ENCODE results near the gene SLC39A9. TPM values are rescaled to one million over a fixed set of nuclear protein-coding genes. Genes with fewer than 3 reads are reported as not detected.

The SLC39A9 gene
- polyA plus RNA-seq, 1 donor from 2014 or later: 88.5 TPM

DNA sequence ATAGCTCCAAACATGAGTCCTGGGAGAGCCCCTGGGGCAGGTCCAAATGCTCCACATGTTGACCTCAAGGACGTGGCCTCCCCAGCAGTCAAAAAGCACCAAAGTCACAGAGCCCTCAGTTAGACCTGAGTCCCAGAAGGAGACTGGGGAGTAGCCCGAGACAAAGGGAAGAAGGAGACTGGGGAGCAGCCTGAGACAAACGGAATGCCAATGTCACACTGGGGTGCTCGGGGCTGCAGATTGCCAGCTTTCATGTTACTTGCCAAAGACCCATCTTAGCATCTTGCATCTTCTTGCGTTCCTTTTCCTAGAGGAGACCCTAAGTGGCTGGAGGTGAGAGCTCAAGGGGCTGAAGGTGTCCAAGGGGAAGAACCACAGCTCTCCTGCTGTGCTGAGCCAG, 100.9 kb downstream of the SLC39A9 start:
- Histone ChIP-seq H3K4me3 (ENCODE audit: low read length) (no peak overlapping the region), H3K79me2 (replicated peaks; ENCODE audit: insufficient read depth, low read length) (no peaks in the 10 kb centered on the region), H3K27me3 (ENCODE audit: insufficient read depth, low read depth, low read length) (no peaks in the 10 kb centered on the region), H4K20me1 (ENCODE audit: insufficient read depth) (no peaks in the 10 kb centered on the region), H3K4me2 (ENCODE audit: low read length) (no peak overlapping the region), H3K9me3 (ENCODE audit: low read length) (no peaks in the 10 kb centered on the region), H3K9ac (ENCODE audit: low read length) (no peak overlapping the region), H2AFZ (ENCODE audit: low read depth, low read length) (no peak overlapping the region), H3K36me3 (ENCODE audit: insufficient read depth, low read length) (no peaks in the 10 kb centered on the region), H3F3A (ENCODE audit: insufficient read depth, low read length, poor library complexity, severe bottlenecking) (no peaks in the 10 kb centered on the region), H3K9me2 (ENCODE audit: insufficient read depth, low read length) (no peaks in the 10 kb centered on the region), H3K27ac (ENCODE audit: low read length) (no peak overlapping the region)
- TF ChIP-seq EZH2 (IDR thresholded peaks at IDR 0.05; ENCODE audit: borderline replicate concordance, insufficient read depth, low read length, poor library complexity, severe bottlenecking) (no peak), MXI1 (conservative IDR thresholded peaks at IDR 0.05; ENCODE audit: poor library complexity, severe bottlenecking) (no peak), TAF1 (IDR thresholded peaks at IDR 0.05; ENCODE audit: low read depth) (no peak), POLR2AphosphoS5 (IDR thresholded peaks at IDR 0.05) (no peak), EP300 (conservative IDR thresholded peaks at IDR 0.05; ENCODE audit: poor library complexity, severe bottlenecking) (no peak), RAD21 (conservative IDR thresholded peaks at IDR 0.05) (no peak)
- TF ChIP-seq, protein P1, sequence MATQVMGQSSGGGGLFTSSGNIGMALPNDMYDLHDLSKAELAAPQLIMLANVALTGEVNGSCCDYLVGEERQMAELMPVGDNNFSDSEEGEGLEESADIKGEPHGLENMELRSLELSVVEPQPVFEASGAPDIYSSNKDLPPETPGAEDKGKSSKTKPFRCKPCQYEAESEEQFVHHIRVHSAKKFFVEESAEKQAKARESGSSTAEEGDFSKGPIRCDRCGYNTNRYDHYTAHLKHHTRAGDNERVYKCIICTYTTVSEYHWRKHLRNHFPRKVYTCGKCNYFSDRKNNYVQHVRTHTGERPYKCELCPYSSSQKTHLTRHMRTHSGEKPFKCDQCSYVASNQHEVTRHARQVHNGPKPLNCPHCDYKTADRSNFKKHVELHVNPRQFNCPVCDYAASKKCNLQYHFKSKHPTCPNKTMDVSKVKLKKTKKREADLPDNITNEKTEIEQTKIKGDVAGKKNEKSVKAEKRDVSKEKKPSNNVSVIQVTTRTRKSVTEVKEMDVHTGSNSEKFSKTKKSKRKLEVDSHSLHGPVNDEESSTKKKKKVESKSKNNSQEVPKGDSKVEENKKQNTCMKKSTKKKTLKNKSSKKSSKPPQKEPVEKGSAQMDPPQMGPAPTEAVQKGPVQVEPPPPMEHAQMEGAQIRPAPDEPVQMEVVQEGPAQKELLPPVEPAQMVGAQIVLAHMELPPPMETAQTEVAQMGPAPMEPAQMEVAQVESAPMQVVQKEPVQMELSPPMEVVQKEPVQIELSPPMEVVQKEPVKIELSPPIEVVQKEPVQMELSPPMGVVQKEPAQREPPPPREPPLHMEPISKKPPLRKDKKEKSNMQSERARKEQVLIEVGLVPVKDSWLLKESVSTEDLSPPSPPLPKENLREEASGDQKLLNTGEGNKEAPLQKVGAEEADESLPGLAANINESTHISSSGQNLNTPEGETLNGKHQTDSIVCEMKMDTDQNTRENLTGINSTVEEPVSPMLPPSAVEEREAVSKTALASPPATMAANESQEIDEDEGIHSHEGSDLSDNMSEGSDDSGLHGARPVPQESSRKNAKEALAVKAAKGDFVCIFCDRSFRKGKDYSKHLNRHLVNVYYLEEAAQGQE (IDR thresholded peaks at IDR 0.05; ENCODE audit: borderline replicate concordance): no peak

DNA sequence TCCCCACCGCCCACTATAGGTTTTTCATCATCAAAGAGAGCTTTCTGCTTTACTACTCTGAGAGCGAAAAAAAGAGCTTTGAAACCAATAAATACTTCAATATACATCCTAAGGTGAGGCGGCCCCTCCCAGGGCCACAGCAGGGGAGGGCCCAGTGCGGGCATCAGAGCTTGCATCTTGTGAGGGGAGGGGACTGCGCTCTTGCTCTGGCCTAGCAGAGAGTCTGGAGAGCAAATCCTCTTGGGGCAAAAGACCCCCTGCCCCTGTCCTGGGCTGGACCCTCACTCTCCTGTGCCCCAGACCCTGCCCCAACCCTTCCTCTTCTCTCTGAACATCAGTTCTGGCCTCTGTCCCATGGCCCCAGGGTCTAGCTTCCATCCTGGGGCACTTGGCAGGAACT, 101.6 kb downstream of the SLC39A9 start:
- Histone ChIP-seq H3F3A (ENCODE audit: insufficient read depth, low read length, poor library complexity, severe bottlenecking) (no peaks in the 10 kb centered on the region), H3K79me2 (replicated peaks; ENCODE audit: insufficient read depth, low read length) (no peaks in the 10 kb centered on the region), H2AFZ (ENCODE audit: low read depth, low read length) (no peak overlapping the region), H3K4me3 (ENCODE audit: low read length) (no peak overlapping the region), H3K36me3 (ENCODE audit: insufficient read depth, low read length) (no peaks in the 10 kb centered on the region), H3K9ac (ENCODE audit: low read length) (no peak overlapping the region), H3K4me2 (ENCODE audit: low read length) (no peak overlapping the region), H3K27ac (ENCODE audit: low read length) (no peak overlapping the region), H3K27me3 (ENCODE audit: insufficient read depth, low read depth, low read length) (no peaks in the 10 kb centered on the region), H3K9me2 (ENCODE audit: insufficient read depth, low read length) (no peaks in the 10 kb centered on the region), H4K20me1 (ENCODE audit: insufficient read depth) (no peaks in the 10 kb centered on the region), H3K9me3 (ENCODE audit: low read length) (no peaks in the 10 kb centered on the region)
- TF ChIP-seq SMC3 (conservative IDR thresholded peaks at IDR 0.05; ENCODE audit: poor library complexity): no peak
- no peak for TF ChIP-seq TAF1 (IDR thresholded peaks at IDR 0.05; ENCODE audit: low read depth)
- TF ChIP-seq EP300 (conservative IDR thresholded peaks at IDR 0.05; ENCODE audit: poor library complexity, severe bottlenecking): no peak
- TF ChIP-seq POLR2AphosphoS5 (IDR thresholded peaks at IDR 0.05): no peak
- TF ChIP-seq MXI1 (conservative IDR thresholded peaks at IDR 0.05; ENCODE audit: poor library complexity, severe bottlenecking): no peak

DNA sequence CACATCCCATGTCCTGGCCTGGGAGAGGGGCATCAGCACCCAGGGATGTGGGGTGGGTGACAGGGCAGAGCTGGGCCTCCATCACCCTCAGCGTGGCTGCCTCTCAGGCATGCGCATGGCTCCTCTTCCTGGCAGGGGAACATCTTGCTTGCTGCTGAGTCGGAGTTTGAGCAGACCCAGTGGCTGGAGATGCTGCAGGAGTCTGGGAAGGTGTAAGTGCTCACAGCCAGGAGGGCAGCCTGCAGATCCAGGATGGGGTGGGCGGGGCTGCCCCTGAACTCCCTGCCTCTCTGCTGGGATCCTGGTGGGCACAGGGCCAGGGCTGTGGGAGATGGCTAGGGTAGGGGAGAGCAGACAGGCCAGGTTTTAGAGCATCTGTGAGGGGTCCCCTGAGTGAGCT, 102.2 kb downstream of the SLC39A9 start:
- Histone ChIP-seq H2AFZ (ENCODE audit: low read depth, low read length) (no peak overlapping the region), H3K4me2 (ENCODE audit: low read length) (no peak overlapping the region), H3K36me3 (ENCODE audit: insufficient read depth, low read length) (no peaks in the 10 kb centered on the region), H3K9me3 (ENCODE audit: low read length) (no peaks in the 10 kb centered on the region), H3K27me3 (ENCODE audit: insufficient read depth, low read depth, low read length) (no peaks in the 10 kb centered on the region), H3K27ac (ENCODE audit: low read length) (no peak overlapping the region), H4K20me1 (ENCODE audit: insufficient read depth) (no peaks in the 10 kb centered on the region), H3F3A (ENCODE audit: insufficient read depth, low read length, poor library complexity, severe bottlenecking) (no peaks in the 10 kb centered on the region), H3K79me2 (replicated peaks; ENCODE audit: insufficient read depth, low read length) (no peaks in the 10 kb centered on the region), H3K9me2 (ENCODE audit: insufficient read depth, low read length) (no peaks in the 10 kb centered on the region), H3K9ac (ENCODE audit: low read length) (no peak overlapping the region), H3K4me3 (ENCODE audit: low read length) (no peak overlapping the region)
- TF ChIP-seq EZH2 (IDR thresholded peaks at IDR 0.05; ENCODE audit: borderline replicate concordance, insufficient read depth, low read length, poor library complexity, severe bottlenecking): no peak
- TF ChIP-seq, protein P2, sequence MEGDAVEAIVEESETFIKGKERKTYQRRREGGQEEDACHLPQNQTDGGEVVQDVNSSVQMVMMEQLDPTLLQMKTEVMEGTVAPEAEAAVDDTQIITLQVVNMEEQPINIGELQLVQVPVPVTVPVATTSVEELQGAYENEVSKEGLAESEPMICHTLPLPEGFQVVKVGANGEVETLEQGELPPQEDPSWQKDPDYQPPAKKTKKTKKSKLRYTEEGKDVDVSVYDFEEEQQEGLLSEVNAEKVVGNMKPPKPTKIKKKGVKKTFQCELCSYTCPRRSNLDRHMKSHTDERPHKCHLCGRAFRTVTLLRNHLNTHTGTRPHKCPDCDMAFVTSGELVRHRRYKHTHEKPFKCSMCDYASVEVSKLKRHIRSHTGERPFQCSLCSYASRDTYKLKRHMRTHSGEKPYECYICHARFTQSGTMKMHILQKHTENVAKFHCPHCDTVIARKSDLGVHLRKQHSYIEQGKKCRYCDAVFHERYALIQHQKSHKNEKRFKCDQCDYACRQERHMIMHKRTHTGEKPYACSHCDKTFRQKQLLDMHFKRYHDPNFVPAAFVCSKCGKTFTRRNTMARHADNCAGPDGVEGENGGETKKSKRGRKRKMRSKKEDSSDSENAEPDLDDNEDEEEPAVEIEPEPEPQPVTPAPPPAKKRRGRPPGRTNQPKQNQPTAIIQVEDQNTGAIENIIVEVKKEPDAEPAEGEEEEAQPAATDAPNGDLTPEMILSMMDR (IDR thresholded peaks at IDR 0.05; ENCODE audit: poor library complexity, severe bottlenecking): no peak
